A549 (cell line): Measurements from ENCODE around the gene PELI2.

ENCODE experiments used
- CTCF ChIP-seq: fragments of >200 bp; sonication (Bioruptor Twin); formaldehyde crosslinking; IDR thresholded peaks from 3 replicates; pipeline ENCODE4 v1.5.1; 2016
- EP300 ChIP-seq, 2 experiments: fragments of >200 bp; sonication (Bioruptor Twin); formaldehyde crosslinking; IDR thresholded peaks; 2 replicates in 1 of 2; 3 replicates in 1 of 2; pipeline ENCODE4 v1.6.1; 2016 to 2017
- MAX ChIP-seq: IDR thresholded peaks from 2 replicates; pipeline ENCODE4 v1.6.1; 2012
- MAZ ChIP-seq: fragments of 150-350 bp; IDR thresholded peaks from 2 replicates; pipeline ENCODE4 v1.6.1; 2014; ENCODE audit warnings: antibody characterized with exemption, low read depth, low read length, borderline replicate concordance
- RAD21 ChIP-seq, 2 experiments: fragments of >200 bp in 1 of 2; sonication (Bioruptor Twin) in 1 of 2; formaldehyde crosslinking in 1 of 2; IDR thresholded peaks in 1 of 2; conservative IDR thresholded peaks in 1 of 2; 2 replicates in 1 of 2; 3 replicates in 1 of 2; pipeline ENCODE4 v1.6.1; 2012 to 2018; ENCODE audit warnings: inconsistent platforms in 1 of 2
- RARB ChIP-seq: fragments of 250-450 bp; sonication (Bioruptor Pico); IDR thresholded peaks from 2 replicates; pipeline ENCODE4 v1.8.0; 2021; ENCODE audit warnings: mild to moderate bottlenecking, moderate library complexity
- RFX5 ChIP-seq: fragments of 450-650 bp; IDR thresholded peaks from 2 replicates; pipeline ENCODE4 v1.7.1; 2014; ENCODE audit warnings: antibody characterized with exemption, mild to moderate bottlenecking, moderate library complexity
- RNF2 ChIP-seq: fragments of 200-600 bp; sonication (generic); IDR thresholded peaks from 2 replicates; pipeline ENCODE4 v1.6.1; 2016; ENCODE audit warnings: low read depth, mild to moderate bottlenecking, antibody characterized with exemption, moderate library complexity, borderline replicate concordance
- SMC3 ChIP-seq: fragments of >200 bp; sonication (Bioruptor Twin); formaldehyde crosslinking; IDR thresholded peaks from 3 replicates; pipeline ENCODE4 v1.6.1; 2018; ENCODE audit warnings: inconsistent platforms
- ZFP36 ChIP-seq: fragments of 450-650 bp; IDR thresholded peaks from 2 replicates; pipeline ENCODE4 v1.6.1; 2014; ENCODE audit warnings: borderline replicate concordance; ENCODE audit not compliant: partially characterized antibody

- no peak for TF ChIP-seq CTCF
- TF ChIP-seq RFX5 = no peak
- no peak for TF ChIP-seq ZFP36
- TF ChIP-seq MAX = no peak
- TF ChIP-seq MAZ = no peak
- no peak for TF ChIP-seq RAD21 (conservative IDR thresholded peaks at IDR 0.05 in 1 of 2, IDR thresholded peaks at IDR 0.05 in 1 of 2)
- no peak for TF ChIP-seq RNF2
- TF ChIP-seq EP300 (IDR thresholded peaks at IDR 0.05) = no peak
- no peak for TF ChIP-seq SMC3
- no peak for TF ChIP-seq RARB
Observed at GRCh38 chr14:56216626-56217379, 98.6 kb downstream of the PELI2 start.
